K562 (cell line): ENCODE results near the gene GRIN2D. TPM values are rescaled to one million over a fixed set of nuclear protein-coding genes. Genes with fewer than 3 reads are reported as not detected.

Source experiments
- CEBPG ChIP-seq, 3 experiments: fragments of 200-800 bp in 1 of 3; sonication (Bioruptor generic) in 1 of 3; sonication (generic) in 1 of 3; formaldehyde crosslinking in 1 of 3; IDR thresholded peaks in 2 of 3; conservative IDR thresholded peaks in 1 of 3; 2 replicates each; pipeline versions ENCODE4 v1.6.1 to v1.8.0; 2016 to 2022; ENCODE audit warnings: missing compliant biosample characterization in 2 of 3, missing genetic modification characterization in 2 of 3, mild to moderate bottlenecking in 1 of 3, missing genetic modification reagents in 1 of 3
- CREB1 ChIP-seq, 2 experiments: sonication (generic) in 1 of 2; formaldehyde crosslinking in 1 of 2; IDR thresholded peaks; 2 replicates each; pipeline versions ENCODE4 v1.6.1 to v1.8.0; 2012 to 2022; ENCODE audit warnings: inconsistent platforms in 1 of 2, mild to moderate bottlenecking in 1 of 2, missing genetic modification reagents in 1 of 2, moderate library complexity in 1 of 2
- FIP1L1 ChIP-seq: fragments of 200-400 bp; formaldehyde crosslinking; IDR thresholded peaks from 2 replicates; pipeline ENCODE4 v1.6.1; 2018; ENCODE audit warnings: mild to moderate bottlenecking, low read depth, low read length; ENCODE audit not compliant: poor library complexity, severe bottlenecking
- FOXJ2 ChIP-seq: fragments of 200-800 bp; sonication (Bioruptor generic); IDR thresholded peaks from 2 replicates; pipeline ENCODE4 v1.6.1; 2016; ENCODE audit warnings: missing genetic modification characterization, missing compliant biosample characterization
- MECOM ChIP-seq: fragments of 250-450 bp; sonication (Bioruptor Pico); IDR thresholded peaks from 2 replicates; pipeline ENCODE4 v1.8.0; 2022; ENCODE audit warnings: inconsistent platforms
- NCOR1 ChIP-seq: fragments of 450-650 bp; IDR thresholded peaks from 2 replicates; pipeline ENCODE4 v1.6.1; 2016; ENCODE audit warnings: mild to moderate bottlenecking, moderate library complexity
- RERE ChIP-seq: sonication (generic); formaldehyde crosslinking; IDR thresholded peaks from 2 replicates; pipeline ENCODE4 v1.8.0; 2023; ENCODE audit warnings: missing genetic modification reagents, mild to moderate bottlenecking, borderline replicate concordance
- ZKSCAN1 ChIP-seq: fragments of 150-350 bp; IDR thresholded peaks from 2 replicates; pipeline ENCODE4 v1.6.1; 2016; ENCODE audit warnings: low read depth, low read length
- ZNF165 ChIP-seq: fragments of 250-450 bp; sonication (Bioruptor Pico); IDR thresholded peaks from 2 replicates; pipeline ENCODE4 v1.4.0; 2020; ENCODE audit warnings: borderline replicate concordance
- ZNF778 ChIP-seq: fragments of 450-650 bp; formaldehyde crosslinking; IDR thresholded peaks from 2 replicates; pipeline ENCODE4 v1.4.0; 2020; ENCODE audit warnings: mild to moderate bottlenecking, moderate library complexity
- polyA plus RNA-seq, 8 experiments: library from polyadenylated mRNA; depleted of rRNA in 4 of 8; stranded (reverse) in 5 of 8; unstranded in 3 of 8; fragments of >200 nt; fragmentation: Nextera tagmentation in 2 of 8; fragmentation: Illumina TruSeq in 1 of 8; extraction: Ambion mirVana in 2 of 8; extraction: Trizol in 1 of 8; gene quantifications; 2 replicates each; pipeline versions ENCODE4 v1.2.1 to v1.2.3, GENCODE V29; 2011 to 2014; ENCODE audit warnings: inconsistent platforms in 1 of 8, missing spikeins in 1 of 8
- total RNA-seq, 7 experiments: library from RNA; depleted of rRNA in 6 of 7; stranded (reverse); fragments of >200 nt in 6 of 7; fragmentation: Illumina TruSeq in 2 of 7; extraction: Trizol in 2 of 7; gene quantifications; 2 replicates each; pipeline versions ENCODE4 v1.2.1 to v1.2.3, GENCODE V29; 2011 to 2021; ENCODE audit warnings: low replicate concordance in 1 of 7
- TF ChIP-seq, protein P1 (sequence below), 2 experiments: fragments of 150-350 bp in 1 of 2; IDR thresholded peaks; 2 replicates each; pipeline ENCODE4 v1.6.1; 2012 to 2016; ENCODE audit warnings: low read depth in 2 of 2, low read length in 2 of 2, mild to moderate bottlenecking in 1 of 2, moderate library complexity in 1 of 2
- TF ChIP-seq, protein P2 (sequence below), 2 experiments: IDR thresholded peaks in 1 of 2; conservative IDR thresholded peaks in 1 of 2; 2 replicates each; pipeline ENCODE4 v1.6.1; 2016; ENCODE audit warnings: low read depth in 2 of 2, mild to moderate bottlenecking in 1 of 2, missing compliant biosample characterization in 1 of 2, missing genetic modification characterization in 1 of 2, moderate library complexity in 1 of 2

Gene GRIN2D
- total and polyA plus RNA-seq, 9 of the 15 experiments (the other 6 are each of a cell fraction or from before 2014, with no cell fraction given), result 0.32 to 31.5 (median 1.8) TPM

- TF ChIP-seq, protein P1, sequence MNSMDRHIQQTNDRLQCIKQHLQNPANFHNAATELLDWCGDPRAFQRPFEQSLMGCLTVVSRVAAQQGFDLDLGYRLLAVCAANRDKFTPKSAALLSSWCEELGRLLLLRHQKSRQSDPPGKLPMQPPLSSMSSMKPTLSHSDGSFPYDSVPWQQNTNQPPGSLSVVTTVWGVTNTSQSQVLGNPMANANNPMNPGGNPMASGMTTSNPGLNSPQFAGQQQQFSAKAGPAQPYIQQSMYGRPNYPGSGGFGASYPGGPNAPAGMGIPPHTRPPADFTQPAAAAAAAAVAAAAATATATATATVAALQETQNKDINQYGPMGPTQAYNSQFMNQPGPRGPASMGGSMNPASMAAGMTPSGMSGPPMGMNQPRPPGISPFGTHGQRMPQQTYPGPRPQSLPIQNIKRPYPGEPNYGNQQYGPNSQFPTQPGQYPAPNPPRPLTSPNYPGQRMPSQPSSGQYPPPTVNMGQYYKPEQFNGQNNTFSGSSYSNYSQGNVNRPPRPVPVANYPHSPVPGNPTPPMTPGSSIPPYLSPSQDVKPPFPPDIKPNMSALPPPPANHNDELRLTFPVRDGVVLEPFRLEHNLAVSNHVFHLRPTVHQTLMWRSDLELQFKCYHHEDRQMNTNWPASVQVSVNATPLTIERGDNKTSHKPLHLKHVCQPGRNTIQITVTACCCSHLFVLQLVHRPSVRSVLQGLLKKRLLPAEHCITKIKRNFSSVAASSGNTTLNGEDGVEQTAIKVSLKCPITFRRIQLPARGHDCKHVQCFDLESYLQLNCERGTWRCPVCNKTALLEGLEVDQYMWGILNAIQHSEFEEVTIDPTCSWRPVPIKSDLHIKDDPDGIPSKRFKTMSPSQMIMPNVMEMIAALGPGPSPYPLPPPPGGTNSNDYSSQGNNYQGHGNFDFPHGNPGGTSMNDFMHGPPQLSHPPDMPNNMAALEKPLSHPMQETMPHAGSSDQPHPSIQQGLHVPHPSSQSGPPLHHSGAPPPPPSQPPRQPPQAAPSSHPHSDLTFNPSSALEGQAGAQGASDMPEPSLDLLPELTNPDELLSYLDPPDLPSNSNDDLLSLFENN (IDR thresholded peaks at IDR 0.05; ENCODE audit: low read depth in 2 of 2, low read length in 2 of 2), result no peak
- TF ChIP-seq MECOM (CRISPR knock-in tag) (no peak), ZKSCAN1 (no peak), RERE (CRISPR knock-in tag) (no peak), FOXJ2 (tag) (no peak), CREB1 (IDR thresholded peaks at IDR 0.05) (no peak), CREB1 (CRISPR knock-in tag; IDR thresholded peaks at IDR 0.05) (peak; percentile 81), CEBPG (CRISPR knock-in tag; IDR thresholded peaks at IDR 0.05) (no peak; the same call in 1 of the 2 replicates), CEBPG (tag; conservative IDR thresholded peaks at IDR 0.05 in 1 of 2, IDR thresholded peaks at IDR 0.05 in 1 of 2) (no peak), NCOR1 (no peak), ZNF165 (CRISPR knock-in tag) (no peak), ZNF778 (CRISPR knock-in tag) (no peak), FIP1L1 (peak; percentile 71)
- TF ChIP-seq, protein P2, sequence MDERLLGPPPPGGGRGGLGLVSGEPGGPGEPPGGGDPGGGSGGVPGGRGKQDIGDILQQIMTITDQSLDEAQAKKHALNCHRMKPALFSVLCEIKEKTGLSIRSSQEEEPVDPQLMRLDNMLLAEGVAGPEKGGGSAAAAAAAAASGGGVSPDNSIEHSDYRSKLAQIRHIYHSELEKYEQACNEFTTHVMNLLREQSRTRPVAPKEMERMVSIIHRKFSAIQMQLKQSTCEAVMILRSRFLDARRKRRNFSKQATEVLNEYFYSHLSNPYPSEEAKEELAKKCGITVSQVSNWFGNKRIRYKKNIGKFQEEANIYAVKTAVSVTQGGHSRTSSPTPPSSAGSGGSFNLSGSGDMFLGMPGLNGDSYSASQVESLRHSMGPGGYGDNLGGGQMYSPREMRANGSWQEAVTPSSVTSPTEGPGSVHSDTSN (CRISPR knock-in tag; IDR thresholded peaks at IDR 0.05; ENCODE audit: low read depth), result no peak
- TF ChIP-seq, protein P2 (tag; conservative IDR thresholded peaks at IDR 0.05; ENCODE audit: low read depth), result no peak
These were observed 3.0 kb upstream of the GRIN2D start (continued) for GRCh38 chr19:48390188-48391099.
